Fibroblast of skin of abdomen (primary cell): ENCODE data around the gene NAGK. TPM values are rescaled to one million over a fixed set of nuclear protein-coding genes. Genes with fewer than 3 reads are reported as not detected.
"Not testable (repeated sequence)": the region's sequence is repeated elsewhere in the genome, so short reads cannot be mapped to it uniquely, and the experiment has no call there.

Experiments used
- DNase-seq: peaks from one replicate; pipeline ENCODE4 v3.0.0-alpha.2; 2013
- polyA plus RNA-seq, 2 experiments: library from polyadenylated mRNA; unstranded; fragments of 120-200 nt; gene quantifications; one replicate each; pipeline ENCODE4 v1.2.1, GENCODE V29; 2013; ENCODE audit not compliant: insufficient read length in 2 of 2

Gene NAGK
- polyA plus RNA-seq (2013, experiment 1 of 2; ENCODE audit: insufficient read length), result 86.8 TPM
- 94.6 TPM for polyA plus RNA-seq (2013, experiment 2 of 2; ENCODE audit: insufficient read length)

GRCh38 chr2:71068218-71069035, at the start of gene NAGK:
Gene NAGK (plus strand): TSS chr2:71068648. CDS start chr2:71068684, 36 bp downstream.
- DNase-seq, result peak; percentile 95

DNA sequence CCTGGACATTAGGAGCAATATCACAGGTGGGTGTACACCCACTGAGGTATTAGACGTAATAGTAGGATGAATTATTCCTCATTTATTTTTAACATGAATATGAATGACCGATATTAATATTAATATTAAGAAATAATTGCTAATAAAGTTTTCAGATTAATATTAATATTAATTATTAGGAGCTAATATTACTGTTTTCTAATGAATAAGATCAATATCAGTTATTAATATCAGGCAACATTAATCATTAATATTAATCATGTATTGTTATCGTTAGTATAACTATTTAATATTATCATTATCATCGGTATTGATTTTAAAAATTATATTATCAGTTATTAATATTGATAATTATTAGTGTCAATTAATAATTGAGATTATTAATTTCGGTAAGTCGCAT, 48.5 kb upstream of the NAGK start:
- DNase-seq, result not testable (repeated sequence)

DNA sequence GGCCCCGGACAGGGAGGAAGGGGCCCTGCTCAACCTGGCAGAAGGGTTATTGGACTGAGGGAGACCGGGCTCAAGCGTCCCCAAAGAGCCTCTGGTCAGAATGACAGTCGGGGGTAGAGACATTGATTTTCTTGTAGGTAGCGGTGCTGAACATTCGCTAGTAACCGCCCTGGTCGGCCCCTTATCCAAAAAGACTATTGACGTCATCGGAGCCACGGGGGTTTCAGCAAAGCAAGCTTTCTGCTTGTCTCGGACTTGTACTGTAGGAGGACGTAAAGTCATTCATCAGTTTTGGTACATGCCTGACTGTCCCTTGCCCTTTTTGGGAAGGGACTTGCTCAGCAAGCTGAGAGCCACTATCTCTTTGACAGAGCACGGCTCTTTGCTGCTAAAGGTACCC, 47.1 kb upstream of the NAGK start:
- DNase-seq, result not testable (repeated sequence)

DNA sequence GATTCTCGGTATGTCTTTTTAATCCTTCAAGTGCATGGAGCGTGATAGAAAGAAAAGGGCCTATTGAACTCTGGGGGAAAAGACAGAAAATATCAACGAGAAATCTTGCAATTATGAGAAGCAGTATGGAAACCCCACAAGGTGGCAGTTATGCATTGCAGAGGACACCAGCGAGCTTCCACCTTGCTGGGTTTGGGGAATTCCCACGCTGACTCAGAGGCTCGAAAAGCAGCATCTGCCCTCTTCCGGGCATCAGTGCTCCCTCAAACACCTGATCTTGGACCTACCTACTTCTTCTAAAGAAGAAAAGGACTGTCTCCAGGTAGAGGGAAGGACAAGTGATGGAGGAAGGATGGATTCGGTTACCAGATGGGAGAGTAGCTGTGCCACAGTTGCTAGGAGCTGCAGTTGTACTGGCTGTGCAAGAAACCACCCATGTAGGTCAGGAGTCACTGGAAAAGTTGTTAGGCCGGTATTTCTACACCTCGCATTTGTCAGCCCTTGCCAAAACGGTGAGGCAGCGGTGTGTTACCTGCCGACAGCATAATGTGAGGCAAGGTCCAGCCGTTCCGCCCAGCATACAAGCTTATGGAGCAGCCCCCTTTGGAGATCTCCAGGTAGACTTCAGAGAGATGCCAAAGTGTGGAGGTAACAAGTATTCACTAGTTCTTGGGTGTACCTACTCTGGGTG, 44.8 kb upstream of the NAGK start:
- not testable (repeated sequence) for DNase-seq

DNA sequence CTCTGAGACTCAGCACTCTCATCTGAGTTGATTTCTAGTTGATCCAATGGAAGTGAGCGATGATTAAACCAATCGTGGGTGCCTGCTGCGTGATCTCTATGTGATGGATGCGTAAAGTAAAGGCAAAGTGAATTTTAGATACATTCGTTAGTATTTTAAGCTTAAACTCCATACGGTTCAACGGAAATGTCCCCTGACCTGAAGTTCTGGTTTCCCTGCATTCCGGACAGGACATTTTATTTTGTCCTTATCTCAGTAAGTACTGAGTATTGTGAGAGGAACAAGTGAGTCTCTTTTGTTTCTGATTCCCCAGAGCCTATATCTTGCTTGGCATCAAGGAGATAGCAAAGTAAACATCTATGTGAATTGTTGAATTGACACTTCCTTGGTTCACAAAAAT, 32.2 kb upstream of the NAGK start:
- DNase-seq, result not testable (repeated sequence)

DNA sequence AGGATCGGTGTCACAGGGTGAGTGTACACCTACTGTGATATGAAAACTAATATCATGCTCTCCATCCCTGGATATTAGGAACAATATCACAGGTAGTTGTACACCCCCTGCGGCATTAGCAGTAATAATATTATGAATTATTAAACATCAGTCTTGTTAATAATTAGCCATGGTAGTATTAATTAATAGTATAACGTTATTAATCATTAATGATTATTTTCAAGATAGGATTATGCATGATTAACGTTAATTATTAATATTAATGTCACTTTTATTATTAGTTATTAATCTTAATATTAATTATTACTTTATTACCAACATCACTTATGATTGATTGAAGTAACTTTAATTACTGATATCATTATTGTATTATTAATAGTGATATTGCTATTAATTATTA, 26.2 kb upstream of the NAGK start:
- DNase-seq, result no peak

GRCh38 chr2:71043531-71044407, 24.7 kb upstream of the NAGK start:
- DNase-seq, result no peak

DNA sequence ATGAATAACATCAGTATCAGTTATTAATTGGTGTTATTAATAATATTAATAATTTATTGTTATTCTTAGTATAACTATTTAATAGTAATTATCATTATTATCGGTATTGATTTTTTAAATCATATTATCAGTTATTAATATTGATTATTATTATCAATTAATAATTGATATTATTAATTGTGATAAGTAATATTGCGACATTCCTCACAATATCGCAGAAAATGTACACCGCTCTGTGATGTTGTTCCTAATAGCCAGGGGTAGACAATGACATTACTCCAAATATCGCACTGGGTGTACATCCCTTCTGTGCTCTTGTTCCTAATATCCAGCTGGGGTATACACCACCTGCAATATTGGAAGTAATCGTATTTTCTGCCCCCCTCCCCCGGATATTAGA, 23.3 kb upstream of the NAGK start:
- no peak for DNase-seq

DNA sequence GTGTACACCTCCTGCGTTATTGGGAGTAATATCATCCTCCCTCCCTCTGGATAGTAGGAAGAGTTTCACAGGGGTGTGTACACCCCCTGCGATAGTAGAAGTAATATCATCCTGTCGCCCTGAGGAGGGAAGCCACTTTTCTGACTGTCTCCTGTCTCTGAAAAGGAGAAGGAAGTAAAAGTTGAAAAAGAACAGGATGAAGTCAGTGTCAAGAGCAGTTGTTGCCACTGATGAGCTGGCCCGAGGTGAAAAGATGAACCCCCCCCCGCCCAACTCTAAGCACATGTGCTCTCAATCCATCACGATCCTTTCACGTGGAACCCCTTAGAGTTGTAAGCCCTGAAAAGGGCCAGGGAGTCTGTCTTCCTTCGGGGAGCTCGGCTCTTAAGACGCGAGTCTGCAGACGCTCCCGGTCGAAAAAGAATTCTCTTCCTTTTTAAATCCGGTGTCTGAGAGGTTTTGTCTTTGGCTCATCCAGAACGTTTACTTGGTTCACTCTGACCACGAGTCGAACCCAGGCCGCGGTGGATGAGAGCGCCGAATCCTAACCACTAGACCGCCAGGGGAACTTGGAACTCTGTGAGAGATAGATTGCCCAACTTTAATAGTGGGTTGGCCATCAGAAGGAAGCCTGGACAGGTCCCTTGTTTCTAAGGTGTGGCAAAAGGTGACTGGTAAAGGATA, 22.4 kb upstream of the NAGK start:
- DNase-seq, result no peak

DNA sequence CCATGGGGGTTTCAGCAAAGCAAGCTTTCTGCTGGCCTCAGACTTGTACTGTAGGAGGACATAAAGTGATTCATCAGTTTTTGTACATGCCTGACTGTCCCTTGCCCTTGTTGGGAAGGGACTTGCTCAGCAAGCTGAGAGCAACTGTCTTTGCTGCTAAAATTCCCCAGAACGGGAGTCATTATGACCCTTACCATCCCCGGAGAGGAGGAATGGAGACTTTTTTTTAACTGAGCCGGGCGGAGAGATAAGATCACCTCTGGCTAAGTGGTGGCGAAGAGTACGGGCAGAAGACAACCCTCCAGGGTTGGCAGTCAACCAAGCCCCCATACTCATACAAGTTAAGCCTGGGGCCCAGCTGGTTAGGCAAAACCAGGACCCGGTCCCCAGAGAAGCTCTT, 20.4 kb upstream of the NAGK start:
- DNase-seq, result no peak

DNA sequence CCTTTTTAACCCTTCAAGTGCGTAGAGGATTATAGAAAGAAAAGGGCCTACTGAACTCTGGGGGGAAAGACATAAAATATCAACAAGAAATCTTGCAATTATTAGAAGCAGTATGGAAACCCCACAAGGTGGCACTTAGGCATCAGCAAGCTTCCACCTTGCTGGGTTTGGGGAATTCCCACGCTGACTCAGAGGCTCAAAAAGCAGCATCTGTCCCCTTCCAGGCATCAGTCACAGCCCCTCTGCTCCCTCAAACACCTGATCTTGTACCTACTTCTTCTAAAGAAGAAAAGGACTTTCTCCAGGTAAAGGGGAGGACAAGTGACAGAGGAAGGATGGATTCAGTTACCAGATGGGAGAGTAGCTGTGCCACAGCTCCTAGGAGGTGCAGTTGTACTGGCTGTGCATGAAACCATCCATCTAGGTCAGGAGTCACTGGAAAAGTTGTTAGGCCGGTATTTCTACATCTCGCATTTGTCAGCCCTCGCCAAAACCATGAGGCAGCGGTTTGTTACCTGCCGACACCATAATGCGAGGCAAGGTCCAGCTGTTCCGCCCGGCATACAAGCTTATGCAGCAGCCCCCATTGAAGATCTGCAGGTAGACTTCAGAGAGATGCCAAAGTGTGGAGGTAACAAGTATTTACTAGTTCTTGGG, 18.6 kb upstream of the NAGK start:
- DNase-seq, result not testable (repeated sequence)

DNA sequence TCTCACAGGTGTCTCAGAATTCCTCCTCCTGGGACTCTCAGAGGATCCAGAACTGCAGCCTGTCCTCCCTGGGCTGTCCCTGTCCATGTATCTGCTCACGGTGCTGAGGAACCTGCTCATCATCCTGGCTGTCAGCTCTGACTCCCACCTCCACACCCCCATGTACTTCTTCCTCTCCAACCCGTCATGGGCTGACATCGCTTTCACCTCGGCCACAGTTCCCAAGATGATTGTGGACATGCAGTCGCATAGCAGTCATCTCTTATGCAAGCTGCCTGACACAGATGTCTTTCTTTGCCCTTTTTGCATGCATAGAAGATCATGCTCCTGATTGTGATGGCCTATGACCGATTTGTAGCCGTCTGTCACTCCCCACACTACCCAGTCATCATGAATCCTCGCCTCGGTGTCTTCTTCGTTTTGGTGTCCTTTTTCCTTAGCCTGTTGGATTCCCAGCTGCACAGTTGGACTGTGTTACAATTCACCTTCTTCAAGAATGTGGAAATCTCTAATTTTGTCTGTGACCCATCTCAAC, 13.2 kb upstream of the NAGK start:
- DNase-seq, result not testable (repeated sequence)

DNA sequence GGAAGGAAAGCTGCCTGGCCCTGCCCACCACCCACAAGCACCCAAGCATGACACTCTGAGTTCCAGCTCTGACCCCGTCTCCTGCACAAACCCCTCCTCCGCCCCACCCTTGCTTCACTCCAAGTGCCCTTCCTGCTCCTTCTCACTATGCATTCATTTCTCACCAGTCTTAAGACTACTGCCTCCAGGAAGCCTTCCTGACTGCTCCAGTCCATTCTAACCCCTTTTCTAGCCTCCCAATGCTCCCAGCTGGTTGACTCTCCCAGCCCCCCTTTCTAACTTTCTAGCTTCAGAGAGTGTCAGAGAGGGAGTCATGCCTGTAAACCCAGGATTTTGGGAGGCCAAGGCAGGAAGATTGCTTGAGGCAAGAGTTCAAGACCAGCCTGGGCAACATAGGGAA, 8.2 kb upstream of the NAGK start:
- no peak for DNase-seq

DNA sequence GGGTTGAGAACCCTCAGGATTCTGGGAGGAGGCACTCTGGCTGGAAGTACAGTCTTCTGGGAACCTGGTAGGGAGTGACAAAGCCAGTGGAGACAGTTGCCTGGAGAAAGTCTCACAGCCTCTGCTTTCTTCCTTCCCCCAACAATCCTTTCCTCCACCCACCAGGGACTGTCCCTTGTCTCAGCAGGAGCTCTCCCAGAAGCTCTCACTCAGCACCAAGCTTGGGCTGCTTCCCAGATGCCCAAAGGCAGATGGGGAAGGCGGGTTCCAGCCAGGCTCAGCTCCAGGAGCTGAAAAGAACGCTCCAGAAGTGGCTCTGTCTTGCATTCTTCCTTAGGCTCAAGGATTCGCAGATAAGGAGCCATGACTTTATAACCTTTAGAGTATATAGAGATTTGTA, 7.6 kb upstream of the NAGK start:
- DNase-seq, result no peak

DNA sequence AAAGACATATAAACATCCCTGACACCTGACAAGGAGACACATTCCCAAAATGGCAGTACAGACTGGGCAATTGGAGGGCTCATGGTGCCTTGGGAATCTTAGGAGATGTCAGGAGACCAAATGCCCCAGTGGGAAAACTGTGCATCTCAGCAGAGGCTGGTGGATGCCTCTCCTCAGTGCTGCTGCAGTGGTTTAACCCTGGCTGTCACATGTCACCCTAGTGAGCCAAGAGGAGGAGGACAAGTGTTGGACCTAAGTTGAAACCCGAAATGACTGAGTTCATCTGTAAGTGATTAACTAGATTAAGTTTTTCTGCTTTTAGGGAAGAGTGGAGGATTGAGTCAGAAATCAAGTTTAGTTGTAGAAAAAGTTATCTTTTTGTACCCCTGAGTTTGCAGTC, 5.2 kb upstream of the NAGK start:
- DNase-seq, result no peak

- DNase-seq, result no peak
Measured at GRCh38 chr2:71064110-71064611, 4.3 kb upstream of the NAGK start.

- no peak for DNase-seq
Measured at GRCh38 chr2:71064754-71065621, 3.5 kb upstream of the NAGK start.

DNA sequence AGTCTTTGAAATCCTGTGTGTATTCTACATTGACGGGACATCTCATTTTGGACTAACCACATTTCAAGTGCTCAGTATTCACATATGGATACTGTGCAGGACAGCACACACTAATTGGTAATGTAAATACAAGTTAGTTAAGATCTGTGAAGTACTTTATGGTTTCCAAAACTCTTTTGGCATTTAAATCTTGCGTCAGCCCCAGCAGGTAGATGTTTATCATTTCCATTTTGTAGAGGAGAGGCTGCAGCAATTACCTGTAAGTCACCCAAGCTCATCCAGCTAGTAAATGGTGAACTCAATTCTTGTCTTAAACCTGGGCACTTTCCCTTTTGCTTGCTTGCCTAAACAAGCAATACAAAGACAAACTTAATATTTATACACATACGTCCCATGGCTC, 1.6 kb upstream of the NAGK start:
- DNase-seq, result no peak

DNA sequence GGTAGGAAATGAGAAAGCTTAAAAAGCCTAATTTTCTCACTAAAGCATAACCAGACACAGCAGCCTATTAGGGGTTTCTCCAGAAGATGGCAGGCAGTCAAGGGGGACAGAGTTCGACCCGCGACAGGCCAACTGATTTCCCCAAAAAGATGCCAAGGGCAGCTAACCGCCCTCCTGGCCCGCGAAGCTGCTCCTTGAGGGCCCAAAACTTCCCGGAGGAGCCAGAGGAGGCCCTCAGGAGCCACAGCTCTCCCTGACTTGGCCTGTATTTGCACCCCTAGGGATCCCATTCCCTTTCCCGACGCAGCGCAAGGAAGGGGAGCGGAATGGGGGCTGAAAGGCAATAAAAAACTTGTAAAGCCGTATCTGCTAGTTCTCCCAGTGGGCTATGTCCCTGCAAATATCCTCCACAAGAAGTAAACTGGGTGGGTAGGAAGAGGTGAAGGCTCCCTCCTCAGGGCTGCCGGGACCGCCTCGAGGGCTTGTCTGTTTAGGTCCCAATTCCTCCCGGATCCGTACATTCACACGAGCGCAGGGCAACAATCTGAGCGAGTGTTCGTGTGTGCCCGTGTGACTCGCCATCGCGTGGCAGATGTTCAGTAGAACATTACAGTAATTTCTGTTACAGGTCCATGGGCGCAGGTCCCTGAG, 756 bp upstream of the NAGK start:
- DNase-seq, result peak; percentile 11

GRCh38 chr2:71069376-71069775, 928 bp downstream of the NAGK start:
- peak; percentile 26 for DNase-seq
